Measurements from ENCODE around the gene ALAS1.

- TF ChIP-seq CTCF (IDR thresholded peaks at IDR 0.05; ENCODE audit: extremely low read depth in 1 of 2, insufficient read depth in 1 of 2, low read depth in 1 of 2, low read length in 2 of 2) (no peak), POLR2A (IDR thresholded peaks at IDR 0.05; ENCODE audit: low read depth, low read length) (no peak), EZH2 (IDR thresholded peaks at IDR 0.05; ENCODE audit: borderline replicate concordance, low read depth, low read length, severe bottlenecking) (no peak), MAX (IDR thresholded peaks at IDR 0.05; ENCODE audit: insufficient read depth, insufficient read length) (no peak), POLR2AphosphoS5 (IDR thresholded peaks at IDR 0.05; ENCODE audit: insufficient read depth, low read depth, low read length) (no peak), FOS (IDR thresholded peaks at IDR 0.05; ENCODE audit: borderline replicate concordance, insufficient read depth, low read length) (no peak)
These were observed 64.5 kb downstream of the ALAS1 start for GRCh38 chr3:52262447-52262846.
